Ovary (tissue), 3 donors: ENCODE measurements around the gene ISCU.

Experiments used
- CTCF ChIP-seq, 3 donors: fragments of 450-650 bp in 2 of 3; fragments of 200-600 bp in 1 of 3; IDR thresholded peaks; one replicate each; pipeline versions ENCODE4 v1.5.1 to v1.8.0; 2016 to 2022; ENCODE audit warnings: antibody characterized with exemption in 3 of 3, mild to moderate bottlenecking in 1 of 3
- EP300 ChIP-seq: sonication (generic); formaldehyde crosslinking; IDR thresholded peaks from one replicate; pipeline ENCODE4 v1.6.1; 2017; ENCODE audit warnings: antibody characterized with exemption
- donor health status: DM: no; HTN: no; CAD: no.

- no peak for TF ChIP-seq CTCF (IDR thresholded peaks at IDR 0.05)
- TF ChIP-seq EP300 = no peak
These were observed 52.2 kb downstream of the ISCU start for GRCh38 chr12:108614639-108615038.
